WTC11 (cell line): ENCODE results near the gene GOLT1B. TPM values are rescaled to one million over a fixed set of nuclear protein-coding genes. Genes with fewer than 3 reads are reported as not detected.

Source experiments
- ATAC-seq: fragments of 200-7000 bp; cut with Tn5 transposase; 2 replicates; pipeline ENCODE4 v1.10.0; 2021; ENCODE audit warnings: mild to moderate bottlenecking, moderate library complexity
- CTCF ChIA-PET: fragments of 300-600 bp; sonication (Branson Sonifier 250); formaldehyde crosslinking; loops from one replicate; lab custom pipeline; 2021; ENCODE audit warnings: antibody characterized with exemption; lab: Charles Lee
- POLR2A ChIA-PET: fragments of 350-600 bp; sonication (Branson Sonifier 250); formaldehyde crosslinking; loops from one replicate; lab custom pipeline; 2021; ENCODE audit warnings: antibody characterized with exemption; lab: Charles Lee
- DNase-seq: peaks from one replicate; pipeline ENCODE4 v3.0.0; 2021; ENCODE audit warnings: low spot score
- H3K27ac Mint-ChIP-seq: 2 replicates; pipeline ENCODE4 v1.8.0; 2021; ENCODE audit warnings: mixed read lengths
- H3K27me3 Mint-ChIP-seq: 2 replicates; pipeline ENCODE4 v1.8.0; 2021; ENCODE audit warnings: low read depth, mild to moderate bottlenecking, moderate library complexity, mixed read lengths
- H3K36me3 Mint-ChIP-seq: 2 replicates; pipeline ENCODE4 v1.8.0; 2021; ENCODE audit warnings: mixed read lengths
- H3K4me1 Mint-ChIP-seq: 2 replicates; pipeline ENCODE4 v1.8.0; 2022; ENCODE audit warnings: mixed read lengths
- H3K4me3 Mint-ChIP-seq: 2 replicates; pipeline ENCODE4 v1.8.0; 2021; ENCODE audit warnings: mild to moderate bottlenecking, moderate library complexity, mixed read lengths
- H3K9me3 Mint-ChIP-seq: 2 replicates; pipeline ENCODE4 v1.8.0; 2021; ENCODE audit warnings: mixed read lengths
- FOXJ3 ChIP-seq: sonication (generic); formaldehyde crosslinking; IDR thresholded peaks from 2 replicates; pipeline ENCODE4 v1.9.0; 2021; ENCODE audit warnings: missing genetic modification reagents, mild to moderate bottlenecking, borderline replicate concordance
- GRHL2 ChIP-seq: fragments of 250-450 bp; sonication (Bioruptor Pico); IDR thresholded peaks from 2 replicates; pipeline ENCODE4 v1.8.0; 2022; ENCODE audit warnings: mild to moderate bottlenecking, moderate library complexity; ENCODE audit not compliant: insufficient replicate concordance, severe bottlenecking
- GTF2I ChIP-seq: fragments of 250-450 bp; sonication (Bioruptor Pico); conservative IDR thresholded peaks from 2 replicates; pipeline ENCODE4 v1.4.0; 2021; ENCODE audit warnings: mild to moderate bottlenecking
- IRF2 ChIP-seq: sonication (generic); formaldehyde crosslinking; IDR thresholded peaks from 2 replicates; pipeline ENCODE4 v1.8.0; 2022; ENCODE audit warnings: low read depth, missing genetic modification reagents, borderline replicate concordance
- JUN ChIP-seq: sonication (generic); formaldehyde crosslinking; IDR thresholded peaks from 2 replicates; pipeline ENCODE4 v1.8.0; 2023; ENCODE audit warnings: mild to moderate bottlenecking, missing genetic modification reagents
- NR1H2 ChIP-seq: sonication (generic); formaldehyde crosslinking; IDR thresholded peaks from 2 replicates; pipeline ENCODE4 v1.9.0; 2021; ENCODE audit warnings: mild to moderate bottlenecking, moderate library complexity, missing genetic modification reagents
- SOX15 ChIP-seq: fragments of 250-450 bp; sonication (Bioruptor Pico); IDR thresholded peaks from 2 replicates; pipeline ENCODE4 v1.9.0; 2021; ENCODE audit warnings: mild to moderate bottlenecking
- TCF7 ChIP-seq: sonication (generic); formaldehyde crosslinking; IDR thresholded peaks from 2 replicates; pipeline ENCODE4 v1.8.0; 2022; ENCODE audit warnings: mild to moderate bottlenecking, low read depth, missing genetic modification reagents, moderate library complexity
- TP53 ChIP-seq: sonication (generic); formaldehyde crosslinking; IDR thresholded peaks from 2 replicates; pipeline ENCODE4 v1.8.1; 2023; ENCODE audit warnings: mild to moderate bottlenecking, missing genetic modification reagents
- ZBTB21 ChIP-seq: sonication (generic); formaldehyde crosslinking; IDR thresholded peaks from 2 replicates; pipeline ENCODE4 v1.8.1; 2023; ENCODE audit warnings: mild to moderate bottlenecking, missing genetic modification reagents, borderline replicate concordance
- ZNF138 ChIP-seq: sonication (generic); formaldehyde crosslinking; conservative IDR thresholded peaks from 2 replicates; pipeline ENCODE4 v1.8.1; 2022; ENCODE audit warnings: mild to moderate bottlenecking, moderate library complexity, missing genetic modification reagents
- ZNF219 ChIP-seq: sonication (generic); formaldehyde crosslinking; IDR thresholded peaks from 2 replicates; pipeline ENCODE4 v1.8.0; 2023; ENCODE audit warnings: missing genetic modification reagents, mild to moderate bottlenecking, borderline replicate concordance
- ZNF232 ChIP-seq: sonication (generic); formaldehyde crosslinking; IDR thresholded peaks from 2 replicates; pipeline ENCODE4 v1.8.0; 2022; ENCODE audit warnings: mild to moderate bottlenecking, missing genetic modification reagents
- total RNA-seq: library from RNA; stranded (reverse); gene quantifications from 3 replicates; pipeline ENCODE4 v1.2.3, GENCODE V29; 2021
- TF ChIP-seq, protein P1 (sequence below): fragments of 250-450 bp; sonication (Bioruptor Pico); IDR thresholded peaks from 2 replicates; pipeline ENCODE4 v1.9.0; 2021; ENCODE audit warnings: mild to moderate bottlenecking, borderline replicate concordance
- TF ChIP-seq, protein P2 (sequence below): sonication (generic); formaldehyde crosslinking; IDR thresholded peaks from 2 replicates; pipeline ENCODE4 v1.8.0; 2023; ENCODE audit warnings: missing genetic modification reagents
- TF ChIP-seq, protein P3 (sequence below): sonication (generic); formaldehyde crosslinking; IDR thresholded peaks from 2 replicates; pipeline ENCODE4 v1.8.1; 2023; ENCODE audit warnings: mild to moderate bottlenecking, moderate library complexity, missing genetic modification reagents
- TF ChIP-seq, protein P4 (sequence below): sonication (generic); formaldehyde crosslinking; IDR thresholded peaks from 2 replicates; pipeline ENCODE4 v1.8.1; 2023; ENCODE audit warnings: mild to moderate bottlenecking, missing genetic modification reagents, borderline replicate concordance

Gene GOLT1B
- total RNA-seq, 1 experiment from 2014 or later: 39.7 TPM

DNA sequence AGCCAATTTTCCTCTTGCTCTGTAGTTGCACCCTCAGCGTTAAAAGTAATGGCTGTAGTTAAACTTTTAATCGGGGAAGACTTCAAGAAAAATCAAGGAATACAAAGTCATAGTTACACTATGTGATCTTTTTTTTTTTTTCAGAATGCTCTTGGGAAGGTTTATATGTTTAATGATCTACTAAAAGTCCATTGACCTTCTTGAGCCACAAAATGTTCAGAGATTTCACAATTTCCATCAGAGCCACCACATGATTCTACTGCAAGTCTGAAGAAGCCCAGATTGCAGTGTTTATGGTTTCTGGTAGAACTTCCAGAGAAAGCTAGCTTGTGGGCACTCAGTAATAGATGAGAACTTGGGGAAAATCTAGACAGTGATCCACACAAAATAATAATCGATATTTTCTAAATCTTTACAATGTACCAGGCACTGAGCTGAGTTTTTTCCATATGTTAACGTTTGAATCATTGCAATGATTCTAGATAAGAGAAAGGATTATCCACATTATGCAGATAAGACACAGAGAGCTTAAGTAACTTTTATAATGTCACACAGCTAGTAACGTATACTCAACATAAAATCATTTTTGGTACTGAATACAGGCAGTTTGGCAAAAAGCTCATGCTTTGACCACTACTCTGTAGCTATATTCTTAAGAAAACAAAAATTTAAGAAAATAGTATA lies 64.8 kb downstream of the GOLT1B start:
- CTCF ChIA-PET: no interaction called here
- H3K4me1 Mint-ChIP-seq: peaks cover 3% of the 10 kb centered on the region

DNA sequence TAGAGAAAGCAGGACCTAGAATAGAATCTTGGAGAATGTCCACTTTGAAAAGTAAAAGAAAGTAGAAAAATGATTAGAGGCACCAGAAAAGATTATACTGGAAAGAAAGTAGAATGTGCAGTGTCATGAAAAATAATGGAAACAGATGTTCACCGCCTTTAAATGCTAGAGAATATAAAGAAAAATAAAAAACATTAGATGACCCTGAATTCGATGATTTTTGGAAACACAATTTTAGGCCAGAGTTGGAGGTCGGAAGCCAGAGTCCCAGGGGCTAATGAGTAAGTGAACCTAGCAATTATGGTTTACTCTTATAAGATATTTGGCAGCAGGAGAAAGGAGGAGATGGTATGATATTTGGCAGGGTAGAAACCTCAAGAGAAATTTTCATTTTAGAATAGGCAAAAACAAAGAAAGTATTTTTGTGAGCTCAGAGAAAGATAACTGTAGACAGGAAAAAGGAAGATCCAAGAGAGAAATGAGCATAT lies 65.4 kb downstream of the GOLT1B start:
- H3K27me3 Mint-ChIP-seq: no peaks in the 10 kb centered on the region
- POLR2A ChIA-PET: no interaction called here

More for the DNA sequence above, 64.8 kb downstream of the GOLT1B start:
- Mint-ChIP-seq H3K4me3 (no peak overlapping the region), H3K9me3 (no peaks in the 10 kb centered on the region), H3K36me3 (no peaks in the 10 kb centered on the region), H3K27ac (no peak overlapping the region), H3K27me3 (no peaks in the 10 kb centered on the region)
- ATAC-seq (no peak), DNase-seq (no peak)
- POLR2A ChIA-PET: no interaction called here
- no peak for TF ChIP-seq JUN
- no peak for TF ChIP-seq GRHL2 (CRISPR knock-in tag)
- no peak for TF ChIP-seq TP53 (CRISPR knock-in tag)
- TF ChIP-seq, protein P1, sequence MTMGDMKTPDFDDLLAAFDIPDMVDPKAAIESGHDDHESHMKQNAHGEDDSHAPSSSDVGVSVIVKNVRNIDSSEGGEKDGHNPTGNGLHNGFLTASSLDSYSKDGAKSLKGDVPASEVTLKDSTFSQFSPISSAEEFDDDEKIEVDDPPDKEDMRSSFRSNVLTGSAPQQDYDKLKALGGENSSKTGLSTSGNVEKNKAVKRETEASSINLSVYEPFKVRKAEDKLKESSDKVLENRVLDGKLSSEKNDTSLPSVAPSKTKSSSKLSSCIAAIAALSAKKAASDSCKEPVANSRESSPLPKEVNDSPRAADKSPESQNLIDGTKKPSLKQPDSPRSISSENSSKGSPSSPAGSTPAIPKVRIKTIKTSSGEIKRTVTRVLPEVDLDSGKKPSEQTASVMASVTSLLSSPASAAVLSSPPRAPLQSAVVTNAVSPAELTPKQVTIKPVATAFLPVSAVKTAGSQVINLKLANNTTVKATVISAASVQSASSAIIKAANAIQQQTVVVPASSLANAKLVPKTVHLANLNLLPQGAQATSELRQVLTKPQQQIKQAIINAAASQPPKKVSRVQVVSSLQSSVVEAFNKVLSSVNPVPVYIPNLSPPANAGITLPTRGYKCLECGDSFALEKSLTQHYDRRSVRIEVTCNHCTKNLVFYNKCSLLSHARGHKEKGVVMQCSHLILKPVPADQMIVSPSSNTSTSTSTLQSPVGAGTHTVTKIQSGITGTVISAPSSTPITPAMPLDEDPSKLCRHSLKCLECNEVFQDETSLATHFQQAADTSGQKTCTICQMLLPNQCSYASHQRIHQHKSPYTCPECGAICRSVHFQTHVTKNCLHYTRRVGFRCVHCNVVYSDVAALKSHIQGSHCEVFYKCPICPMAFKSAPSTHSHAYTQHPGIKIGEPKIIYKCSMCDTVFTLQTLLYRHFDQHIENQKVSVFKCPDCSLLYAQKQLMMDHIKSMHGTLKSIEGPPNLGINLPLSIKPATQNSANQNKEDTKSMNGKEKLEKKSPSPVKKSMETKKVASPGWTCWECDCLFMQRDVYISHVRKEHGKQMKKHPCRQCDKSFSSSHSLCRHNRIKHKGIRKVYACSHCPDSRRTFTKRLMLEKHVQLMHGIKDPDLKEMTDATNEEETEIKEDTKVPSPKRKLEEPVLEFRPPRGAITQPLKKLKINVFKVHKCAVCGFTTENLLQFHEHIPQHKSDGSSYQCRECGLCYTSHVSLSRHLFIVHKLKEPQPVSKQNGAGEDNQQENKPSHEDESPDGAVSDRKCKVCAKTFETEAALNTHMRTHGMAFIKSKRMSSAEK: no peak
- no peak for TF ChIP-seq TCF7 (CRISPR knock-in tag)
- TF ChIP-seq ZNF138: no peak
- no peak for TF ChIP-seq GTF2I
- TF ChIP-seq SOX15 (CRISPR knock-in tag): no peak
- TF ChIP-seq, protein P2, sequence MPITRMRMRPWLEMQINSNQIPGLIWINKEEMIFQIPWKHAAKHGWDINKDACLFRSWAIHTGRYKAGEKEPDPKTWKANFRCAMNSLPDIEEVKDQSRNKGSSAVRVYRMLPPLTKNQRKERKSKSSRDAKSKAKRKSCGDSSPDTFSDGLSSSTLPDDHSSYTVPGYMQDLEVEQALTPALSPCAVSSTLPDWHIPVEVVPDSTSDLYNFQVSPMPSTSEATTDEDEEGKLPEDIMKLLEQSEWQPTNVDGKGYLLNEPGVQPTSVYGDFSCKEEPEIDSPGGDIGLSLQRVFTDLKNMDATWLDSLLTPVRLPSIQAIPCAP (CRISPR knock-in tag): no peak

More for the DNA sequence above, 65.4 kb downstream of the GOLT1B start:
- CTCF ChIA-PET: no interaction called here
- DNase-seq (no peak), ATAC-seq (no peak)
- Mint-ChIP-seq H3K36me3 (no peaks in the 10 kb centered on the region), H3K9me3 (no peaks in the 10 kb centered on the region), H3K27ac (no peak overlapping the region), H3K4me1 (peaks cover 3% of the 10 kb centered on the region), H3K4me3 (no peak overlapping the region)
- TF ChIP-seq FOXJ3 (CRISPR knock-in tag): no peak
- TF ChIP-seq, protein P3, sequence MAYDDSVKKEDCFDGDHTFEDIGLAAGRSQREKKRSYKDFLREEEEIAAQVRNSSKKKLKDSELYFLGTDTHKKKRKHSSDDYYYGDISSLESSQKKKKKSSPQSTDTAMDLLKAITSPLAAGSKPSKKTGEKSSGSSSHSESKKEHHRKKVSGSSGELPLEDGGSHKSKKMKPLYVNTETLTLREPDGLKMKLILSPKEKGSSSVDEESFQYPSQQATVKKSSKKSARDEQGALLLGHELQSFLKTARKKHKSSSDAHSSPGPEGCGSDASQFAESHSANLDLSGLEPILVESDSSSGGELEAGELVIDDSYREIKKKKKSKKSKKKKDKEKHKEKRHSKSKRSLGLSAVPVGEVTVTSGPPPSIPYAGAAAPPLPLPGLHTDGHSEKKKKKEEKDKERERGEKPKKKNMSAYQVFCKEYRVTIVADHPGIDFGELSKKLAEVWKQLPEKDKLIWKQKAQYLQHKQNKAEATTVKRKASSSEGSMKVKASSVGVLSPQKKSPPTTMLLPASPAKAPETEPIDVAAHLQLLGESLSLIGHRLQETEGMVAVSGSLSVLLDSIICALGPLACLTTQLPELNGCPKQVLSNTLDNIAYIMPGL (CRISPR knock-in tag): no peak
- TF ChIP-seq ZNF232: no peak
- no peak for TF ChIP-seq IRF2 (CRISPR knock-in tag)
- no peak for TF ChIP-seq NR1H2 (CRISPR knock-in tag)
- TF ChIP-seq ZNF219: no peak
- TF ChIP-seq, protein P4, sequence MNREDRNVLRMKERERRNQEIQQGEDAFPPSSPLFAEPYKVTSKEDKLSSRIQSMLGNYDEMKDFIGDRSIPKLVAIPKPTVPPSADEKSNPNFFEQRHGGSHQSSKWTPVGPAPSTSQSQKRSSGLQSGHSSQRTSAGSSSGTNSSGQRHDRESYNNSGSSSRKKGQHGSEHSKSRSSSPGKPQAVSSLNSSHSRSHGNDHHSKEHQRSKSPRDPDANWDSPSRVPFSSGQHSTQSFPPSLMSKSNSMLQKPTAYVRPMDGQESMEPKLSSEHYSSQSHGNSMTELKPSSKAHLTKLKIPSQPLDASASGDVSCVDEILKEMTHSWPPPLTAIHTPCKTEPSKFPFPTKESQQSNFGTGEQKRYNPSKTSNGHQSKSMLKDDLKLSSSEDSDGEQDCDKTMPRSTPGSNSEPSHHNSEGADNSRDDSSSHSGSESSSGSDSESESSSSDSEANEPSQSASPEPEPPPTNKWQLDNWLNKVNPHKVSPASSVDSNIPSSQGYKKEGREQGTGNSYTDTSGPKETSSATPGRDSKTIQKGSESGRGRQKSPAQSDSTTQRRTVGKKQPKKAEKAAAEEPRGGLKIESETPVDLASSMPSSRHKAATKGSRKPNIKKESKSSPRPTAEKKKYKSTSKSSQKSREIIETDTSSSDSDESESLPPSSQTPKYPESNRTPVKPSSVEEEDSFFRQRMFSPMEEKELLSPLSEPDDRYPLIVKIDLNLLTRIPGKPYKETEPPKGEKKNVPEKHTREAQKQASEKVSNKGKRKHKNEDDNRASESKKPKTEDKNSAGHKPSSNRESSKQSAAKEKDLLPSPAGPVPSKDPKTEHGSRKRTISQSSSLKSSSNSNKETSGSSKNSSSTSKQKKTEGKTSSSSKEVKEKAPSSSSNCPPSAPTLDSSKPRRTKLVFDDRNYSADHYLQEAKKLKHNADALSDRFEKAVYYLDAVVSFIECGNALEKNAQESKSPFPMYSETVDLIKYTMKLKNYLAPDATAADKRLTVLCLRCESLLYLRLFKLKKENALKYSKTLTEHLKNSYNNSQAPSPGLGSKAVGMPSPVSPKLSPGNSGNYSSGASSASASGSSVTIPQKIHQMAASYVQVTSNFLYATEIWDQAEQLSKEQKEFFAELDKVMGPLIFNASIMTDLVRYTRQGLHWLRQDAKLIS (CRISPR knock-in tag): no peak
- no peak for TF ChIP-seq ZBTB21 (CRISPR knock-in tag)
